H1 (cell line): ENCODE data around the gene RADIL. TPM values are rescaled to one million over a fixed set of nuclear protein-coding genes. Genes with fewer than 3 reads are reported as not detected.

Source experiments
- CTCF ChIA-PET: fragments of 300-600 bp; sonication (Branson Sonifier 250); formaldehyde crosslinking; loops from one replicate; lab custom pipeline; 2021; ENCODE audit not compliant: partially characterized antibody; lab: Charles Lee
- POLR2A ChIA-PET: fragments of 300-600 bp; sonication (Branson Sonifier 250); formaldehyde crosslinking; loops from one replicate; lab custom pipeline; 2021; ENCODE audit warnings: inconsistent platforms; ENCODE audit not compliant: partially characterized antibody; lab: Charles Lee
- DNase-seq, 2 experiments: peaks; one replicate each; pipeline versions ENCODE4 v3.0.0 to v3.0.0-alpha.2; 2010 to 2022; ENCODE audit warnings: low spot score in 2 of 2, low read depth in 1 of 2, mixed read lengths in 1 of 2
- FAIRE-seq: peaks from 2 replicates; lab custom pipeline; 2011; peaks lifted over from hg19 to GRCh38; lab: Jason Lieb, UNC
- H2AFZ ChIP-seq: 2 replicates; pipeline ENCODE4 v1.8.1; 2012; ENCODE audit warnings: low read length, inconsistent platforms
- H2AK5ac ChIP-seq: 2 replicates; pipeline ENCODE4 v1.6.1; 2013; ENCODE audit warnings: low read depth, low read length
- H2BK120ac ChIP-seq: replicated peaks from 2 replicates; pipeline ENCODE3; 2013; ENCODE audit warnings: low read depth, low read length, inconsistent platforms
- H2BK12ac ChIP-seq: 2 replicates; pipeline ENCODE4 v1.6.1; 2013; ENCODE audit warnings: low read depth, low read length
- H2BK15ac ChIP-seq: 2 replicates; pipeline ENCODE4 v1.6.1; 2013; ENCODE audit warnings: low read length
- H2BK20ac ChIP-seq: 2 replicates; pipeline ENCODE4 v1.6.1; 2013; ENCODE audit warnings: low read length
- H2BK5ac ChIP-seq: 2 replicates; pipeline ENCODE4 v1.6.1; 2013; ENCODE audit warnings: low read depth, low read length
- H3K14ac ChIP-seq: 2 replicates; pipeline ENCODE4 v1.6.1; 2013; ENCODE audit warnings: inconsistent platforms; ENCODE audit not compliant: insufficient read length
- H3K18ac ChIP-seq: 2 replicates; pipeline ENCODE4 v1.6.1; 2013; ENCODE audit warnings: low read length; ENCODE audit errors: extremely low read depth
- H3K23ac ChIP-seq: 2 replicates; pipeline ENCODE4 v1.6.1; 2013; ENCODE audit warnings: inconsistent platforms; ENCODE audit not compliant: insufficient read length
- H3K23me2 ChIP-seq: 2 replicates; pipeline ENCODE4 v1.6.1; 2013; ENCODE audit warnings: low read depth, low read length
- H3K27ac ChIP-seq: 2 replicates; pipeline ENCODE4 v1.6.1; 2011; ENCODE audit warnings: low read depth, low read length, inconsistent platforms
- H3K27me3 ChIP-seq, 4 experiments: replicated peaks in 1 of 4; 1 replicate in 1 of 4; 2 replicates in 3 of 4; pipeline versions ENCODE4 v1.6.1 to v1.8.1; 2011 to 2013; ENCODE audit warnings: low read length in 3 of 4, mild to moderate bottlenecking in 3 of 4, inconsistent platforms in 2 of 4, mixed read lengths in 2 of 4, moderate library complexity in 1 of 4; ENCODE audit not compliant: control insufficient read depth in 3 of 4, insufficient read depth in 3 of 4; ENCODE audit errors: extremely low read depth in 1 of 4
- H3K36me3 ChIP-seq, 4 experiments: 2 replicates each; pipeline versions ENCODE4 v1.6.1 to v1.8.1; 2011 to 2013; ENCODE audit warnings: mild to moderate bottlenecking in 4 of 4, low read length in 3 of 4, moderate library complexity in 2 of 4, control low read depth in 1 of 4, inconsistent platforms in 1 of 4; ENCODE audit not compliant: insufficient read depth in 4 of 4, control insufficient read depth in 2 of 4
- H3K4ac ChIP-seq: replicated peaks from 2 replicates; pipeline ENCODE3; 2013; ENCODE audit warnings: low read length, low read depth, mixed read lengths, inconsistent platforms; ENCODE audit not compliant: insufficient read length
- H3K4me1 ChIP-seq, 4 experiments: replicated peaks in 1 of 4; 1 replicate in 1 of 4; 2 replicates in 3 of 4; pipeline versions ENCODE4 v1.6.1 to v1.8.1; 2011 to 2013; ENCODE audit warnings: low read length in 3 of 4, inconsistent platforms in 2 of 4, mixed read lengths in 1 of 4; ENCODE audit not compliant: insufficient read depth in 4 of 4, control insufficient read depth in 3 of 4
- H3K4me2 ChIP-seq, 2 experiments: 2 replicates each; pipeline versions ENCODE4 v1.6.1 to v1.8.1; 2011 to 2013; ENCODE audit warnings: low read depth in 2 of 2, low read length in 2 of 2, control low read depth in 1 of 2, inconsistent platforms in 1 of 2, mild to moderate bottlenecking in 1 of 2; ENCODE audit not compliant: insufficient read depth in 1 of 2
- H3K4me3 ChIP-seq, 4 experiments: fragments of 200-600, 300-600 bp in 1 of 4; sonication (generic), shearing (Covaris generic), sonication (Bioruptor Twin) in 1 of 4; 2 replicates each; pipeline versions ENCODE4 v1.5.1 to v1.8.1; 2011 to 2016; ENCODE audit warnings: low read length in 4 of 4, low read depth in 3 of 4, control low read depth in 2 of 4, inconsistent platforms in 2 of 4, mild to moderate bottlenecking in 2 of 4, mixed read lengths in 1 of 4, moderate library complexity in 1 of 4; ENCODE audit not compliant: insufficient read depth in 2 of 4; ENCODE audit errors: extremely low read depth in 1 of 4
- H3K56ac ChIP-seq: replicated peaks from 2 replicates; pipeline ENCODE3; 2013; ENCODE audit warnings: low read depth, mild to moderate bottlenecking, mixed read lengths, low read length, inconsistent platforms; ENCODE audit not compliant: insufficient read length
- H3K79me1 ChIP-seq: 2 replicates; pipeline ENCODE4 v1.6.1; 2013; ENCODE audit warnings: low read depth, low read length, control low read depth
- H3K79me2 ChIP-seq, 2 experiments: 2 replicates each; pipeline versions ENCODE4 v1.6.1 to v1.8.1; 2012 to 2013; ENCODE audit warnings: low read length in 2 of 2, mild to moderate bottlenecking in 2 of 2, inconsistent platforms in 1 of 2; ENCODE audit not compliant: insufficient read depth in 2 of 2, control insufficient read depth in 1 of 2
- H3K9ac ChIP-seq, 4 experiments: replicated peaks in 1 of 4; 1 replicate in 1 of 4; 2 replicates in 3 of 4; pipeline versions ENCODE4 v1.6.1 to v1.8.1; 2011 to 2013; ENCODE audit warnings: low read depth in 3 of 4, low read length in 3 of 4, control low read depth in 2 of 4, mild to moderate bottlenecking in 2 of 4, moderate library complexity in 2 of 4, inconsistent platforms in 1 of 4; ENCODE audit errors: extremely low read depth in 1 of 4
- H3K9me3 ChIP-seq, 2 experiments: 2 replicates each; pipeline versions ENCODE4 v1.6.1 to v1.8.1; 2012 to 2013; ENCODE audit warnings: mild to moderate bottlenecking in 2 of 2, moderate library complexity in 2 of 2, control low read depth in 1 of 2, inconsistent platforms in 1 of 2, low read depth in 1 of 2, low read length in 1 of 2, mixed read lengths in 1 of 2; ENCODE audit not compliant: insufficient read depth in 2 of 2
- H4K20me1 ChIP-seq, 2 experiments: replicated peaks in 1 of 2; 2 replicates each; pipeline versions ENCODE3 to v1.8.1; 2011 to 2013; ENCODE audit warnings: inconsistent platforms in 2 of 2, low read length in 2 of 2, mild to moderate bottlenecking in 1 of 2; ENCODE audit not compliant: insufficient read depth in 2 of 2, control insufficient read depth in 1 of 2
- H4K5ac ChIP-seq: 2 replicates; pipeline ENCODE4 v1.6.1; 2013; ENCODE audit warnings: low read length, low read depth, mixed read lengths, inconsistent platforms; ENCODE audit not compliant: insufficient read length
- H4K8ac ChIP-seq: 2 replicates; pipeline ENCODE4 v1.8.0; 2013; ENCODE audit warnings: mild to moderate bottlenecking, moderate library complexity, low read length, inconsistent platforms; ENCODE audit not compliant: insufficient read depth; ENCODE audit errors: extremely low read depth
- H4K91ac ChIP-seq: replicated peaks from 2 replicates; pipeline ENCODE3; 2013; ENCODE audit warnings: low read length, mixed read lengths, inconsistent platforms; ENCODE audit not compliant: insufficient read length
- WGBS, 2 experiments: shearing (Covaris generic) in 1 of 2; methylation state at CpG; one replicate each; pipeline versions ENCODE4 v1.1.6 to v1.1.7; 2013 to 2015; ENCODE audit warnings: low lambda C conversion rate in 2 of 2, mixed read lengths in 2 of 2, inconsistent platforms in 1 of 2, low coverage in 1 of 2, missing lambda C conversion rate in 1 of 2; ENCODE audit not compliant: insufficient replicate concordance in 2 of 2, insufficient coverage in 1 of 2, insufficient read length in 1 of 2; ENCODE audit errors: extremely low coverage in 1 of 2, missing lambda C conversion rate in 1 of 2; 5-methylcytosine and 5-hydroxymethylcytosine counted together
- polyA plus RNA-seq, 7 experiments: library from polyadenylated mRNA; depleted of rRNA in 3 of 7; stranded (reverse) in 5 of 7; unstranded in 2 of 7; fragments of >200 nt in 5 of 7; fragments of 200-250 nt in 2 of 7; gene quantifications; 1 replicate in 5 of 7; 2 replicates in 1 of 7; 4 replicates in 1 of 7; pipeline versions ENCODE4 v1.2.1 to v1.2.3, GENCODE V29; 2011 to 2013; ENCODE audit warnings: missing spikeins in 2 of 7, mixed read lengths in 2 of 7
- total RNA-seq: library from RNA; stranded (reverse); fragmentation: NEBNext Ultra II Directional; extraction: Animal tissue kit (Norgen Biotek cat#: 25700); gene quantifications from 2 replicates; pipeline ENCODE4 v1.2.1, GENCODE V29; 2021

RADIL gene
- total and polyA plus RNA-seq, 2 of the 8 experiments (the other 6 are each of a cell fraction or from before 2014, with no cell fraction given): 5.0 to 5.4 TPM

DNA sequence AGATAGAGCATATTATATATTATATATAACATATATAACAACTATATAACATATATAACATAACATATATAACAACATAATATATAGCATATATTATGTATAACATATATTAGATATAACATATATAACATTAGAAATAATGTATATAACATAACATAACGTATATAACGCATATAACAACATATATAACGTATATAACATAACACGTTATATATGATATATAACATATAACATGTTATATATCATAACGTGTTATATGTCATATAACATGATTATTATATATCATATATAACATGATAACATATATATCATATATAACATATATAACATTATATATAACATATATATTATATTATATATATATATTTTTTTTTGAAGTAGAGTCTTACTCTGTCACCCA lies 104.4 kb downstream of the RADIL start:
- no peak overlapping the region for H4K5ac ChIP-seq
- no peak overlapping the region for H3K56ac ChIP-seq
- H3K14ac ChIP-seq: no peak overlapping the region
- H4K20me1 ChIP-seq: peaks cover 0 to 6% of the 10 kb centered on the region in 2 experiments
- ChIA-PET POLR2A (interaction anchor here (2.1 kb wide), 1 partner anchor 12 kb away, joined by 6 read pairs; no protein-coding TSS in a partner anchor), CTCF (interaction anchor here (2.4 kb wide), 1 partner anchor 13 kb away, joined by 11 read pairs; no protein-coding TSS in a partner anchor)
- no peak overlapping the region for H3K9ac ChIP-seq
- no peak overlapping the region for H2BK120ac ChIP-seq
- H2BK15ac ChIP-seq: no peak overlapping the region
- H3K9me3 ChIP-seq: no peaks in the 10 kb centered on the region
- H2BK12ac ChIP-seq: no peak overlapping the region
- peaks cover 2% of the 10 kb centered on the region for H3K79me1 ChIP-seq
- H4K91ac ChIP-seq: no peak overlapping the region
- H3K4me3 ChIP-seq: no peak overlapping the region
- H3K4ac ChIP-seq: no peak overlapping the region
- H3K79me2 ChIP-seq: peaks cover 0 to 24% of the 10 kb centered on the region in 2 experiments; a peak in 2 of 4 replicates
- WGBS, 2 experiments: 91% methylated on average over 5 of the region's 5 CpGs; no CpG with 5 or more reads in 1 of the 2 experiments
- 0 out of 7 replicates have a peak, but pooled peaks cover 0 to under 1% (median 0%) of the 10 kb centered on the region in 4 experiments for H3K27me3 ChIP-seq
- FAIRE-seq: no peak
- H3K23ac ChIP-seq: no peak overlapping the region
- no peak overlapping the region for H4K8ac ChIP-seq
- no peak overlapping the region for H3K27ac ChIP-seq
- H3K4me2 ChIP-seq: no peak overlapping the region
- H2AK5ac ChIP-seq: no peak overlapping the region
- H3K23me2 ChIP-seq: peaks cover 7% of the 10 kb centered on the region; the same call in 1 of the 2 replicates
- no peak overlapping the region for H2BK5ac ChIP-seq
- no peak overlapping the region for H3K18ac ChIP-seq
- H3K36me3 ChIP-seq: peaks cover 0 to 25% (median 9%) of the 10 kb centered on the region in 4 experiments; a peak in 5 of 8 replicates
- DNase-seq: no peak
- H2BK20ac ChIP-seq: no peak overlapping the region
- peaks cover 0 to 5% (median 4%) of the 10 kb centered on the region in 4 experiments; a peak in 3 of 7 replicates for H3K4me1 ChIP-seq
- H2AFZ ChIP-seq: no peak overlapping the region
